ENCODE results near the gene CREB3L1. TPM values are rescaled to one million over a fixed set of nuclear protein-coding genes. Genes with fewer than 3 reads are reported as not detected.
A peak's percentile ranks its signal among the peaks of the same experiment; 100 is the strongest.
"Not testable (repeated sequence)": the region's sequence is repeated elsewhere in the genome, so short reads cannot be mapped to it uniquely, and the experiment has no call there.

CREB3L1 gene
- total RNA-seq, 1 donor from 2014 or later = 2.4 TPM

GRCh38 chr11:46296528-46297448 lies 19.3 kb downstream of the CREB3L1 start:
- DNase-seq (ENCODE audit: low read depth) = no peak

GRCh38 chr11:46298699-46299433 lies 21.4 kb downstream of the CREB3L1 start:
- no peak overlapping the region for H3K4me3 ChIP-seq (ENCODE audit: low read depth, low read length)
- DNase-seq (ENCODE audit: low read depth) = no peak
- TF ChIP-seq CTCF (conservative IDR thresholded peaks at IDR 0.05; ENCODE audit: low read depth, low read length) = no peak

More at GRCh38 chr11:46296528-46297448, 19.3 kb downstream of the CREB3L1 start:
- no peak overlapping the region for H3K4me3 ChIP-seq (ENCODE audit: low read depth, low read length)
- peak; percentile 42 for TF ChIP-seq CTCF (conservative IDR thresholded peaks at IDR 0.05; ENCODE audit: low read depth, low read length)

GRCh38 chr11:46299451-46299961 lies 22.0 kb downstream of the CREB3L1 start:
- no peak for TF ChIP-seq CTCF (conservative IDR thresholded peaks at IDR 0.05; ENCODE audit: low read depth, low read length)
- no peak overlapping the region for H3K4me3 ChIP-seq (ENCODE audit: low read depth, low read length)
- DNase-seq (ENCODE audit: low read depth) = no peak

- no peak overlapping the region for H3K4me3 ChIP-seq (ENCODE audit: low read depth, low read length)
- TF ChIP-seq CTCF (conservative IDR thresholded peaks at IDR 0.05; ENCODE audit: low read depth, low read length) = no peak
- DNase-seq (ENCODE audit: low read depth) = no peak
These were observed 22.8 kb downstream of the CREB3L1 start for GRCh38 chr11:46300270-46300669.

- no peak overlapping the region for H3K4me3 ChIP-seq (ENCODE audit: low read depth, low read length)
- TF ChIP-seq CTCF (conservative IDR thresholded peaks at IDR 0.05; ENCODE audit: low read depth, low read length) = no peak
- no peak for DNase-seq (ENCODE audit: low read depth)
These were observed 25.4 kb downstream of the CREB3L1 start for GRCh38 chr11:46302866-46303265.

- DNase-seq (ENCODE audit: low read depth); H3K4me3 ChIP-seq (ENCODE audit: low read depth, low read length): not testable (repeated sequence)
These were observed 26.6 kb downstream of the CREB3L1 start for GRCh38 chr11:46304036-46304435.

- TF ChIP-seq CTCF (conservative IDR thresholded peaks at IDR 0.05; ENCODE audit: low read depth, low read length) = no peak
- DNase-seq (ENCODE audit: low read depth) = no peak
- H3K4me3 ChIP-seq (ENCODE audit: low read depth, low read length) = no peak overlapping the region
These were observed 27.2 kb downstream of the CREB3L1 start for GRCh38 chr11:46304605-46305179.

Measured in epithelial cell of proximal tubule (primary cell).